Activated CD8-positive, alpha-beta memory T cell treated with anti-CD3 and anti-CD28 coated beads for 36 hours (primary cell): ENCODE measurements around the gene PSEN2. TPM values are rescaled to one million over a fixed set of nuclear protein-coding genes. Genes with fewer than 3 reads are reported as not detected.
"Not testable (repeated sequence)": the region's sequence is repeated elsewhere in the genome, so short reads cannot be mapped to it uniquely, and the experiment has no call there.

Experiments used
- CTCF ChIA-PET: fragments of 350-600 bp; sonication (Branson Sonifier 250); formaldehyde crosslinking; loops from one replicate; lab custom pipeline; 2021; ENCODE audit warnings: antibody characterized with exemption; lab: Charles Lee
- POLR2A ChIA-PET: fragments of 350-600 bp; sonication (Branson Sonifier 250); formaldehyde crosslinking; loops from one replicate; lab custom pipeline; 2021; ENCODE audit warnings: antibody characterized with exemption; lab: Charles Lee
- total RNA-seq, 2 experiments: library from RNA; stranded (reverse); gene quantifications; one replicate each; pipeline ENCODE4 v1.2.3, GENCODE V29; 2021

PSEN2 gene
- total RNA-seq, 2 experiments from 2014 or later, result 7.2 to 7.7 TPM

- POLR2A ChIA-PET, result no interaction called here
- CTCF ChIA-PET, result no interaction called here
These were observed 23.6 kb upstream of the PSEN2 start for GRCh38 chr1:226846786-226847185.

- POLR2A ChIA-PET, CTCF ChIA-PET: not testable (repeated sequence)
These were observed 15.9 kb upstream of the PSEN2 start for GRCh38 chr1:226854548-226854947.

DNA sequence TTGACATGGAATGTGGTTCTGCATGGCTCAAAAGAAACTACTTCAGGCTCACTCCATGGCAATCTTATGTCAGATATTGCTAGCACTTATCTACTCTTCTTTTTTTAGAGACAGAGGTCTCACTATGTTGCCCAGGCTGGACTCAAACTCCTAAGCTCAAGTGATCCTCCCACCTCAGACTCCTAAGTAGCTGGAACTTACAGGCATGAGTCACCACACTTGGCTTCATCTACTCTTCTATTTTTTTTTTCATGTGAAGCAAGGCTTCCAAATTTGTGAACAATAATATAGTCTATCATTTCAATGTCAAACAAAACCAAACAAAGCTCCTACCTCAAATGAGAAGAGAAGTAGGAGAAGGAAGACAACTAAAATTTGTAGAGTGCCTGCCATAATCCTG lies 7.5 kb upstream of the PSEN2 start:
- ChIA-PET CTCF (interaction anchor here (1.4 kb wide), 1 partner anchor 214 kb away, joined by 3 read pairs; no protein-coding TSS in a partner anchor), POLR2A (interaction anchor here (0.5 kb wide), 1 partner anchor 442 kb away, joined by 6 read pairs; no protein-coding TSS in a partner anchor)

DNA sequence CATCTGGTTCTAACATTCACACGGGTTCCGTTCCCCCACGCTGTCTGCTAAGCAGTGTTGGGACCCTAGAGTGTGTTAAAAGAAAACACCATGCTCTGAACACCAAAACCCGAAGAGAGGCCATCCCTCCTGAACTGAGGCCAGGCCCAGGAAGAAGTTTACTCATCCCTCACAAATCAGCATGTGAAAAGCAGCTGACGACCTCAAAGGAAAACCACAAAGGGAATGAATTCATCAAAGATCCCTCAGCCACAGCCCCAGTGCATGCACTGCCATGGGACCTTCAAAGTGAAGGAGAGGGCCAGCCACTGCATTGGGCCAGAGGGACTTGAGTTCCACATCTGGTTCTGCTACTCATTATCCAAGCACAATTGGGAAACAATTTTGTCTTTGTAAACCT lies 7.0 kb upstream of the PSEN2 start:
- CTCF ChIA-PET, result interaction anchor here (1.4 kb wide), 1 partner anchor 215 kb away, joined by 3 read pairs; no protein-coding TSS in a partner anchor
- POLR2A ChIA-PET, result interaction anchor here (0.5 kb wide), 1 partner anchor 443 kb away, joined by 6 read pairs; no protein-coding TSS in a partner anchor

GRCh38 chr1:226864311-226864710 lies 6.1 kb upstream of the PSEN2 start:
- POLR2A ChIA-PET, result interaction anchor here (0.7 kb wide), 1 partner anchor 74 kb away, joined by 3 read pairs; no protein-coding TSS in a partner anchor
- CTCF ChIA-PET, result interaction anchor here (1.2 kb wide), 1 partner anchor 238 kb away, joined by 3 read pairs; no protein-coding TSS in a partner anchor

GRCh38 chr1:226865590-226865989 lies 4.8 kb upstream of the PSEN2 start:
- ChIA-PET CTCF (no interaction called here), POLR2A (no interaction called here)

- ChIA-PET CTCF (interaction anchor here (1.9 kb wide), 1 partner anchor 241 kb away, joined by 6 read pairs; no protein-coding TSS in a partner anchor), POLR2A (interaction anchor here (0.6 kb wide), 2 partner anchors 118 to 198 kb away, joined by 3 to 7 read pairs; no protein-coding TSS in a partner anchor)
These were observed 2.9 kb upstream of the PSEN2 start for GRCh38 chr1:226867461-226868054.

- CTCF ChIA-PET, result interaction anchor here (0.7 to 1.9 kb wide), 2 partner anchors 225 to 242 kb away, joined by 4 to 6 read pairs; no protein-coding TSS in a partner anchor
- POLR2A ChIA-PET, result no interaction called here
These were observed 1.7 kb upstream of the PSEN2 start for GRCh38 chr1:226868726-226869125.

- POLR2A ChIA-PET, result no interaction called here
- CTCF ChIA-PET, result no interaction called here
These were observed 403 bp upstream of the PSEN2 start for GRCh38 chr1:226870026-226870400.

- ChIA-PET POLR2A (interaction anchor here (1.9 kb wide), 1 partner anchor 11 kb away, joined by 8 read pairs; no protein-coding TSS in a partner anchor), CTCF (no interaction called here)
These were observed 1.4 kb downstream of the PSEN2 start for GRCh38 chr1:226871636-226872327.

DNA sequence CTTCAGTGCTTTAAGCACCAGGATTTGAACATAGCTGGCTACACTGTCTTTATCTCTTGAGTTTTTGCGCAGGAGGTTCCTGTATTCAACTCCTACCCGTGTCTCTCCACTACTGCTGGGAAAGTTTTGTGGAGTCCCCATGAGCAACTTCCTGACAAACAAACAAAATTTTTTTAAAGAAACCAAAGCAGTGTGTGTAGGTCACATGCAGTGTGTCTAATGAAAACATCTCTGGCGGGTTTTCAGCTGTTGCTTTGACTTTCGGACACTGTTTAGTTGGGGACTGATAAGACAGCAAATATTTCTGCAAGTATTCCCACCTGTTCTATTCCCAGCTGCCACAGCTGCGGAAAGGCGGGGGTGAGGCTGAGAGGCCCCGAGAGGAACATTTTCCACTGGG lies 2.0 kb downstream of the PSEN2 start:
- ChIA-PET POLR2A (interaction anchor here (0.6 to 1.9 kb wide), 2 partner anchors 10 to 242 kb away, joined by 5 to 8 read pairs; no protein-coding TSS in a partner anchor), CTCF (no interaction called here)

DNA sequence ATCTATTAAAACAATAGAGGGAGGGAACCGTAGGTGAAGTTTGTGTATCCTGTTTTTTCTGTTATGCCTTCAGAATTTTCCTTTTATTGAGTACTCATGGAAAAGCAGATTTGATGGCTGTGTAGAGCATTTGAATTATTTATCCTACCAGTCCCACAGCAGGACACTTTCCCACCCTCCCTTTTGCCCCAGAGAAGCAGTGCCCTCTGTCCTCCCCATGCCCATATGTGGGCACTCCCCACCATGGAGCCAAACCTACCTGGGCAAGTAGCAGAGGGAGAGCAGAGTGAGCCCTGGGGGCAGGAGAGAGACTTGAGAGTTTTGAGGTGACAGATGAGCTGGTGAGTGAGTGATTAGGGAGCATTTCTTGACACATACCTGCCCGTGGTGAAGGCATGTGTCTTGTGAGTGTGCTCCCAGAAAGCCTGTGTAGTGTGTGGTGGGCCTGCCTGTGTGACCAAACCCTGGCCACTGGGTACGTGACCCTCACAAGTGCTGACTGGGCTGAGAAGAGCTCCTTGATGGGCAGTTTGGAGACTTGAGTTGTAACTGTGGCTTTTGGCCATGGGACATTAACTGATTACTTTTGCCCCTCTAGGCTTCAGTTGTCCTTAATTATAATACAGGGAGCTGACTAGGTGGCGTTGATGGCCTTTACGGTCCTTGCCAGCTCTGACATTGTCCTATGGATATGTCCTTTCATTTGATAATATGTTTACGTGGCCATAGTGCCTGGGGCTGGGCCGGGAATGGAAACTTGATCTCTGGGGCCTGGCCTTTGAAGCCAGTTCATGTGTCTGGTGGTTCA lies 3.6 kb downstream of the PSEN2 start:
- CTCF ChIA-PET, result no interaction called here
- POLR2A ChIA-PET, result no interaction called here

- ChIA-PET CTCF (no interaction called here), POLR2A (no interaction called here)
These were observed 4.4 kb downstream of the PSEN2 start for GRCh38 chr1:226874579-226875425.

- CTCF ChIA-PET, result no interaction called here
- POLR2A ChIA-PET, result no interaction called here
These were observed 5.4 kb downstream of the PSEN2 start for GRCh38 chr1:226875641-226876295.

DNA sequence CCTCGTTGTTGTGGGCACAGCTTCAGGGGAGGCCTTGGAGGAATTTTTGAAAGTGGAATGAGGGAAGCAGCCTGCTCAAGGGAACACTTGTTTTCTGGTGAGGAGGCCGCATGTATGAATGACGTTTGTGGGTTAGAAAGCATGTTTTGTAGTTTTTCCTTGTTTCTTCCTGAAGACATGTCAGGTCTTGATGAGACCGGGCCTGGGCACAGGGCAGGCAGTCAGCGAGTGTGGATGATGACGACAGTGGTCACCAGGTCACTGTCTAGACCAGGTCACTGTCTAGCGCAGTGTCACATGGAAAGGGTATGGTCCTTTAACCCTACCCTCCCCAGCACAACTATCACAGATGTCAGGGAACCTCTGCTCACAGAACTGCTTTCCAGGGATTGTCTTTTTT lies 7.3 kb downstream of the PSEN2 start:
- CTCF ChIA-PET, result no interaction called here
- POLR2A ChIA-PET, result no interaction called here

- ChIA-PET CTCF (no interaction called here), POLR2A (no interaction called here)
These were observed 10.2 kb downstream of the PSEN2 start for GRCh38 chr1:226880372-226881287.

DNA sequence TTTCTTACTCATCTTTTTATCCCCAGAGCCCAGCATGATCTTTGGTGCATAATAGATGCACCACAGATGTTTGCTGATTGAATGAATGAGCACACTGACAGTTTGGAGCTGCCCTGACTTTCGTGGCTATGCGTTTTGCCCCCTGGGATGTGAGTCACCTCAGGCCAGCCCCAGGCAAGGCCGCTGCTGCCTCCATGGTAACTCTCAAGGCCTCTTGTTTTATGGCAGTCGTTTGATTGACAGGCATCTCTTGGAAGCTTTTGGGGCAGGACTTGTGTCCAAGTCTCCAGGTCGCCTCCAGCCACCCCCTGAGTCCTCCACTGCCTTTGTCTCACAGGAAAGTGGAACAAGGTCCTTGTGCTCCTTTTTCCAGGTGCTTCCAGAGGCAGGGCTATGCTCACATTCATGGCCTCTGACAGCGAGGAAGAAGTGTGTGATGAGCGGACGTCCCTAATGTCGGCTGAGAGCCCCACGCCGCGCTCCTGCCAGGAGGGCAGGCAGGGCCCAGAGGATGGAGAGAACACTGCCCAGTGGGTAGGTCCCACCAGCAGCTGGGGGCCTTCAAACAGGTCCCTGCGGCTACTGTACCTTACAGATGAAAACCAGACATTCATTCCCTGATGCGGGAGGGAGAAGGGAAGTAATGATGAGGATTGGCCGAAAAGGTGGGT lies 11.2 kb downstream of the PSEN2 start:
- ChIA-PET CTCF (no interaction called here), POLR2A (interaction anchor here (1.7 kb wide), 1 partner anchor 10 kb away, joined by 8 read pairs; no protein-coding TSS in a partner anchor)
